PC-9 (cell line): Measurements from ENCODE around the gene GMPPA. TPM values are rescaled to one million over a fixed set of nuclear protein-coding genes. Genes with fewer than 3 reads are reported as not detected.

ENCODE experiments used
- BruUV-seq: library from RNA; stranded (reverse); fragments of 400-500 nt; replicated peaks from 2 replicates; lab custom pipeline; 2021; lab: Mats Ljungman, UMichigan
- CTCF ChIA-PET: fragments of 300-600 bp; sonication (Branson Sonifier 250); formaldehyde crosslinking; loops from one replicate; lab custom pipeline; 2022; ENCODE audit warnings: antibody characterized with exemption; lab: Charles Lee
- POLR2A ChIA-PET: fragments of 300-600 bp; sonication (Branson Sonifier 250); formaldehyde crosslinking; loops from one replicate; lab custom pipeline; 2022; ENCODE audit warnings: antibody characterized with exemption; ENCODE audit not compliant: unreplicated experiment; lab: Charles Lee
- DNase-seq, 2 experiments: peaks; one replicate each; pipeline versions ENCODE4 v3.0.0 to v3.0.0-alpha.2; 2015 to 2022; ENCODE audit warnings: mixed read lengths in 1 of 2
- H2AFZ ChIP-seq: fragments of 200-600 bp; sonication (generic); 2 replicates; pipeline ENCODE4 v1.8.1; 2017; ENCODE audit warnings: antibody characterized with exemption
- H3F3A ChIP-seq: fragments of 200-600 bp; sonication (generic); 2 replicates; pipeline ENCODE4 v1.8.1; 2017; ENCODE audit warnings: antibody characterized with exemption, mild to moderate bottlenecking, low read depth; ENCODE audit not compliant: insufficient read depth
- H3K27ac ChIP-seq: fragments of 200-600 bp; sonication (generic); 2 replicates; pipeline ENCODE4 v1.6.1; 2016; ENCODE audit warnings: mixed run types
- H3K27me3 ChIP-seq: fragments of 200-600 bp; sonication (generic); 2 replicates; pipeline ENCODE4 v1.6.1; 2016; ENCODE audit warnings: low read depth, mixed run types; ENCODE audit not compliant: insufficient read depth
- H3K36me3 ChIP-seq: fragments of 200-600 bp; sonication (generic); 2 replicates; pipeline ENCODE4 v1.6.1; 2016; ENCODE audit warnings: low read depth, mixed run types
- H3K4me1 ChIP-seq: fragments of 200-600 bp; sonication (generic); replicated peaks from 2 replicates; pipeline ENCODE4 v1.6.1; 2016; ENCODE audit warnings: mixed run types; ENCODE audit not compliant: insufficient read depth
- H3K4me2 ChIP-seq: fragments of 200-600 bp; sonication (generic); 2 replicates; pipeline ENCODE4 v1.6.1; 2017; ENCODE audit warnings: mixed run types
- H3K4me3 ChIP-seq: fragments of 200-600 bp; sonication (generic); 2 replicates; pipeline ENCODE4 v1.6.1; 2016; ENCODE audit warnings: mixed run types
- H3K79me2 ChIP-seq: fragments of 200-600 bp; sonication (generic); 2 replicates; pipeline ENCODE4 v1.6.1; 2017; ENCODE audit warnings: low read depth, mixed run types
- H3K9me2 ChIP-seq: fragments of 200-600 bp; sonication (generic); 2 replicates; pipeline ENCODE4 v1.8.1; 2017; ENCODE audit warnings: mild to moderate bottlenecking; ENCODE audit not compliant: insufficient read depth
- H3K9me3 ChIP-seq: fragments of 200-600 bp; sonication (generic); 2 replicates; pipeline ENCODE4 v1.8.1; 2016; ENCODE audit warnings: low read depth; ENCODE audit not compliant: insufficient read depth
- H4K20me1 ChIP-seq: fragments of 200-600 bp; sonication (generic); 2 replicates; pipeline ENCODE4 v1.8.1; 2017; ENCODE audit not compliant: insufficient read depth
- CTCF ChIP-seq: fragments of 200-600 bp; sonication (generic); conservative IDR thresholded peaks from 2 replicates; pipeline ENCODE4 v1.6.1; 2017; ENCODE audit warnings: mixed run types, antibody characterized with exemption, mild to moderate bottlenecking, moderate library complexity
- EZH2 ChIP-seq: fragments of 200-600 bp; sonication (generic); IDR thresholded peaks from 2 replicates; pipeline ENCODE4 v1.8.0; 2017; ENCODE audit warnings: antibody characterized with exemption, low read depth
- intact Hi-C: fragments of 100-400 bp; cut with micrococcal nuclease; formaldehyde crosslinking; loops from one replicate; pipeline ENCODE4 v1.10.0; 2022; ENCODE audit not compliant: unreplicated experiment
- total RNA-seq: library from RNA; stranded (reverse); gene quantifications from 2 replicates; pipeline ENCODE4 v1.2.3, GENCODE V29; 2021

Gene GMPPA
- total RNA-seq, 1 experiment from 2014 or later: 57.2 TPM

GRCh38 chr2:219480004-219480403 lies 18.7 kb upstream of the GMPPA start:
- BruUV-seq: no TSS peak
- Histone ChIP-seq H3K27me3 (no peaks in the 10 kb centered on the region), H3K4me2 (no peak overlapping the region), H3K27ac (no peak overlapping the region), H3K9me2 (no peaks in the 10 kb centered on the region), H3K4me3 (no peak overlapping the region), H2AFZ (no peak overlapping the region), H3K79me2 (no peaks in the 10 kb centered on the region), H3K4me1 (no peaks in the 10 kb centered on the region), H3K36me3 (no peaks in the 10 kb centered on the region), H4K20me1 (no peaks in the 10 kb centered on the region), H3K9me3 (no peaks in the 10 kb centered on the region), H3F3A (no peaks in the 10 kb centered on the region)
- intact Hi-C loops: no loop called here
- no peak for DNase-seq
- ChIA-PET POLR2A (no interaction called here), CTCF (no interaction called here)
- TF ChIP-seq EZH2 (no peak), CTCF (no peak)

GRCh38 chr2:219482674-219483405 lies 15.9 kb upstream of the GMPPA start:
- intact Hi-C loops: no loop called here
- DNase-seq: no peak
- Histone ChIP-seq H3F3A (no peaks in the 10 kb centered on the region), H3K27me3 (no peaks in the 10 kb centered on the region), H3K27ac (no peak overlapping the region), H3K4me1 (no peaks in the 10 kb centered on the region), H2AFZ (no peak overlapping the region), H3K36me3 (no peaks in the 10 kb centered on the region), H3K4me2 (no peak overlapping the region), H3K4me3 (no peak overlapping the region), H3K9me2 (no peaks in the 10 kb centered on the region), H3K9me3 (no peaks in the 10 kb centered on the region), H3K79me2 (no peaks in the 10 kb centered on the region), H4K20me1 (no peaks in the 10 kb centered on the region)
- no TSS peak for BruUV-seq
- CTCF ChIA-PET: interaction anchor here (0.6 kb wide), 1 partner anchor 38 kb away, joined by 3 read pairs; no protein-coding TSS in a partner anchor
- TF ChIP-seq CTCF (no peak), EZH2 (no peak)
- POLR2A ChIA-PET: interaction anchor here (0.6 kb wide), 1 partner anchor 30 kb away, joined by 3 read pairs; no protein-coding TSS in a partner anchor

- no peak overlapping the region for H3K27ac ChIP-seq
- no peaks in the 10 kb centered on the region for H3F3A ChIP-seq
- H4K20me1 ChIP-seq: no peaks in the 10 kb centered on the region
- BruUV-seq: no TSS peak
- ChIA-PET POLR2A (no interaction called here), CTCF (no interaction called here)
- H3K9me3 ChIP-seq: no peaks in the 10 kb centered on the region
- TF ChIP-seq CTCF: no peak
- TF ChIP-seq EZH2: no peak
- H3K36me3 ChIP-seq: no peaks in the 10 kb centered on the region
- no peak overlapping the region for H3K4me2 ChIP-seq
- H3K27me3 ChIP-seq: no peaks in the 10 kb centered on the region
- no peak overlapping the region for H2AFZ ChIP-seq
- DNase-seq: no peak
- H3K4me1 ChIP-seq: no peaks in the 10 kb centered on the region
- H3K79me2 ChIP-seq: no peaks in the 10 kb centered on the region
- no peaks in the 10 kb centered on the region for H3K9me2 ChIP-seq
- H3K4me3 ChIP-seq: no peak overlapping the region
- intact Hi-C loops: no loop called here
Observed at GRCh38 chr2:219483451-219484342, 15.0 kb upstream of the GMPPA start.
